Measurements from ENCODE around the gene CD7. TPM values are rescaled to one million over a fixed set of nuclear protein-coding genes. Genes with fewer than 3 reads are reported as not detected.

Gene CD7
- total and polyA plus RNA-seq, 9 of the 15 experiments (the other 6 are each of a cell fraction or from before 2014, with no cell fraction given), result 0.21 to 0.35 TPM; not detected in 7

GRCh38 chr17:82292251-82293154 lies 24.9 kb downstream of the CD7 start (continued):
- TF ChIP-seq TOE1 (IDR thresholded peaks at IDR 0.05; ENCODE audit: borderline replicate concordance) (peak; percentile 99), TOE1 (CRISPR knock-in tag; IDR thresholded peaks at IDR 0.05; ENCODE audit: borderline replicate concordance, low read depth) (no peak), TBP (optimal IDR thresholded peaks at IDR 0.05; ENCODE audit: low read depth, low read length) (peak; percentile 98), SAFB2 (IDR thresholded peaks at IDR 0.05; ENCODE audit: borderline replicate concordance, low read depth, low read length, severe bottlenecking) (no peak), NCOR1 (IDR thresholded peaks at IDR 0.05) (peak; percentile 48; the same call in 1 of the 2 replicates), KLF6 (CRISPR knock-in tag; IDR thresholded peaks at IDR 0.05; ENCODE audit: borderline replicate concordance) (no peak; the same call in 1 of the 2 replicates), DLX4 (CRISPR knock-in tag; IDR thresholded peaks at IDR 0.05) (no peak), ZNF512 (tag; IDR thresholded peaks at IDR 0.05) (no peak), NELFE (IDR thresholded peaks at IDR 0.05; ENCODE audit: insufficient read depth, insufficient read length) (no peak), MAZ (CRISPR knock-in tag; conservative IDR thresholded peaks at IDR 0.05 in 1 of 2, IDR thresholded peaks at IDR 0.05 in 1 of 2) (peak; percentile 79 to 84), MTF1 (CRISPR knock-in tag; IDR thresholded peaks at IDR 0.05; ENCODE audit: borderline replicate concordance) (no peak), HINFP (tag; conservative IDR thresholded peaks at IDR 0.05; ENCODE audit: low read depth) (no peak), E2F5 (CRISPR knock-in tag; IDR thresholded peaks at IDR 0.05) (no peak), OTX1 (CRISPR knock-in tag; IDR thresholded peaks at IDR 0.05) (no peak), ZNF785 (CRISPR knock-in tag; IDR thresholded peaks at IDR 0.05) (no peak), STAT5A (IDR thresholded peaks at IDR 0.05; ENCODE audit: borderline replicate concordance, low read length) (no peak), RFX1 (IDR thresholded peaks at IDR 0.05) (no peak), NCOA1 (IDR thresholded peaks at IDR 0.05; ENCODE audit: low read depth) (no peak), ZNF41 (CRISPR knock-in tag; conservative IDR thresholded peaks at IDR 0.05) (no peak), ZNF398 (CRISPR knock-in tag; IDR thresholded peaks at IDR 0.05) (no peak), ZNF3 (CRISPR knock-in tag; IDR thresholded peaks at IDR 0.05) (no peak), STAT5B (CRISPR knock-in tag; IDR thresholded peaks at IDR 0.05) (no peak)

Data from K562 (cell line).